ENCODE results near the gene CREB5.
"Not testable (repeated sequence)": the region's sequence is repeated elsewhere in the genome, so short reads cannot be mapped to it uniquely, and the experiment has no call there.

Gene CREB5

GRCh38 chr7:28807396-28807994, 395.2 kb downstream of the CREB5 start:
- Mint-ChIP-seq H3K4me1 (no peaks in the 10 kb centered on the region), H3K27ac (ENCODE audit: low read depth) (no peak overlapping the region)
- DNase-seq (ENCODE audit: low spot score in 2 of 2), result no peak

GRCh38 chr7:28808796-28809533, 396.6 kb downstream of the CREB5 start:
- H3K27me3 Mint-ChIP-seq, result peaks cover 18% of the 10 kb centered on the region
- no peak overlapping the region for H3K27ac Mint-ChIP-seq (ENCODE audit: low read depth)
- peaks cover 2% of the 10 kb centered on the region for H3K36me3 Mint-ChIP-seq (ENCODE audit: insufficient read depth)
- ATAC-seq (replicated peaks; ENCODE audit: extremely low read depth, poor library complexity, severe bottlenecking) (no peak), DNase-seq (ENCODE audit: low spot score in 2 of 2) (no peak)
- no peak overlapping the region for H3K4me3 Mint-ChIP-seq
- peaks cover 5% of the 10 kb centered on the region for H3K9me3 Mint-ChIP-seq
- no peaks in the 10 kb centered on the region for H3K4me1 Mint-ChIP-seq

More at GRCh38 chr7:28807396-28807994, 395.2 kb downstream of the CREB5 start:
- Mint-ChIP-seq H3K4me3 (no peak overlapping the region), H3K36me3 (ENCODE audit: insufficient read depth) (peaks cover 2% of the 10 kb centered on the region), H3K9me3 (peaks cover 5% of the 10 kb centered on the region), H3K27me3 (peaks cover 21% of the 10 kb centered on the region)
- ATAC-seq (replicated peaks; ENCODE audit: extremely low read depth, poor library complexity, severe bottlenecking), result no peak

GRCh38 chr7:28811008-28811407, 398.7 kb downstream of the CREB5 start:
- H3K4me1 Mint-ChIP-seq, result no peaks in the 10 kb centered on the region
- ATAC-seq (replicated peaks; ENCODE audit: extremely low read depth, poor library complexity, severe bottlenecking), result no peak
- H3K4me3 Mint-ChIP-seq, result no peak overlapping the region
- no peak overlapping the region for H3K27ac Mint-ChIP-seq (ENCODE audit: low read depth)
- H3K36me3 Mint-ChIP-seq (ENCODE audit: insufficient read depth), result peaks cover 2% of the 10 kb centered on the region
- no peak for DNase-seq (ENCODE audit: low spot score in 2 of 2)
- no peaks in the 10 kb centered on the region for H3K9me3 Mint-ChIP-seq
- H3K27me3 Mint-ChIP-seq, result peaks cover 8% of the 10 kb centered on the region

GRCh38 chr7:28811701-28812430, 399.5 kb downstream of the CREB5 start:
- ATAC-seq (replicated peaks; ENCODE audit: extremely low read depth, poor library complexity, severe bottlenecking) (no peak), DNase-seq (ENCODE audit: low spot score in 2 of 2) (no peak)
- no peak overlapping the region for H3K27ac Mint-ChIP-seq (ENCODE audit: low read depth)
- peaks cover 8% of the 10 kb centered on the region for H3K27me3 Mint-ChIP-seq
- peaks cover 2% of the 10 kb centered on the region for H3K36me3 Mint-ChIP-seq (ENCODE audit: insufficient read depth)
- H3K9me3 Mint-ChIP-seq, result no peaks in the 10 kb centered on the region
- H3K4me3 Mint-ChIP-seq, result no peak overlapping the region
- H3K4me1 Mint-ChIP-seq, result no peaks in the 10 kb centered on the region

- H3K27me3 Mint-ChIP-seq, result peaks cover under 1% of the 10 kb centered on the region
- no peak for DNase-seq (ENCODE audit: low spot score in 2 of 2)
- no peaks in the 10 kb centered on the region for H3K9me3 Mint-ChIP-seq
- peaks cover 2% of the 10 kb centered on the region for H3K36me3 Mint-ChIP-seq (ENCODE audit: insufficient read depth)
- no peak for ATAC-seq (replicated peaks; ENCODE audit: extremely low read depth, poor library complexity, severe bottlenecking)
- no peak overlapping the region for H3K4me3 Mint-ChIP-seq
- H3K4me1 Mint-ChIP-seq, result no peaks in the 10 kb centered on the region
- H3K27ac Mint-ChIP-seq (ENCODE audit: low read depth), result no peak overlapping the region
These were observed 400.3 kb downstream of the CREB5 start for GRCh38 chr7:28812616-28813015.

- Mint-ChIP-seq H3K4me1 (no peaks in the 10 kb centered on the region), H3K4me3 (no peak overlapping the region), H3K27me3 (no peaks in the 10 kb centered on the region), H3K27ac (ENCODE audit: low read depth) (no peak overlapping the region), H3K36me3 (ENCODE audit: insufficient read depth) (peaks cover 2% of the 10 kb centered on the region), H3K9me3 (no peaks in the 10 kb centered on the region)
- DNase-seq (ENCODE audit: low spot score in 2 of 2), result no peak
- ATAC-seq (replicated peaks; ENCODE audit: extremely low read depth, poor library complexity, severe bottlenecking), result no peak
These were observed 401.1 kb downstream of the CREB5 start for GRCh38 chr7:28813243-28813962.

- ATAC-seq (replicated peaks; ENCODE audit: extremely low read depth, poor library complexity, severe bottlenecking) (no peak), DNase-seq (ENCODE audit: low spot score in 2 of 2) (no peak)
- Mint-ChIP-seq H3K36me3 (ENCODE audit: insufficient read depth) (no peaks in the 10 kb centered on the region), H3K27me3 (no peaks in the 10 kb centered on the region), H3K9me3 (no peaks in the 10 kb centered on the region), H3K4me1 (no peaks in the 10 kb centered on the region), H3K4me3 (no peak overlapping the region), H3K27ac (ENCODE audit: low read depth) (no peak overlapping the region)
These were observed 403.1 kb downstream of the CREB5 start for GRCh38 chr7:28815369-28815927.

- Mint-ChIP-seq H3K36me3 (ENCODE audit: insufficient read depth) (no peaks in the 10 kb centered on the region), H3K4me3 (no peak overlapping the region), H3K27ac (ENCODE audit: low read depth) (no peak overlapping the region), H3K27me3 (no peaks in the 10 kb centered on the region), H3K9me3 (no peaks in the 10 kb centered on the region), H3K4me1 (no peaks in the 10 kb centered on the region)
- DNase-seq (ENCODE audit: low spot score in 2 of 2) (no peak), ATAC-seq (replicated peaks; ENCODE audit: extremely low read depth, poor library complexity, severe bottlenecking) (no peak)
These were observed 403.6 kb downstream of the CREB5 start for GRCh38 chr7:28815928-28816373.

GRCh38 chr7:28818996-28819395, 406.7 kb downstream of the CREB5 start:
- no peak overlapping the region for H3K27ac Mint-ChIP-seq (ENCODE audit: low read depth)

GRCh38 chr7:28823582-28823981, 411.3 kb downstream of the CREB5 start:
- H3K36me3 Mint-ChIP-seq (ENCODE audit: insufficient read depth), result no peaks in the 10 kb centered on the region
- ATAC-seq (replicated peaks; ENCODE audit: extremely low read depth, poor library complexity, severe bottlenecking) (no peak), DNase-seq (ENCODE audit: low spot score in 2 of 2) (no peak)
- H3K27ac Mint-ChIP-seq (ENCODE audit: low read depth), result no peak overlapping the region
- H3K4me1 Mint-ChIP-seq, result no peaks in the 10 kb centered on the region
- H3K9me3 Mint-ChIP-seq, result no peaks in the 10 kb centered on the region
- H3K27me3 Mint-ChIP-seq, result peaks cover 47% of the 10 kb centered on the region
- H3K4me3 Mint-ChIP-seq, result no peak overlapping the region

More at GRCh38 chr7:28818996-28819395, 406.7 kb downstream of the CREB5 start:
- H3K36me3 Mint-ChIP-seq (ENCODE audit: insufficient read depth), result no peaks in the 10 kb centered on the region
- H3K4me3 Mint-ChIP-seq, result no peak overlapping the region
- DNase-seq (ENCODE audit: low spot score in 2 of 2) (no peak), ATAC-seq (replicated peaks; ENCODE audit: extremely low read depth, poor library complexity, severe bottlenecking) (no peak)
- H3K9me3 Mint-ChIP-seq, result no peaks in the 10 kb centered on the region
- H3K27me3 Mint-ChIP-seq, result peaks cover 18% of the 10 kb centered on the region
- H3K4me1 Mint-ChIP-seq, result no peaks in the 10 kb centered on the region

GRCh38 chr7:28825817-28826448, 413.6 kb downstream of the CREB5 start:
- not testable (repeated sequence) for H3K27ac Mint-ChIP-seq (ENCODE audit: low read depth); DNase-seq (ENCODE audit: low spot score in 2 of 2); H3K4me3 Mint-ChIP-seq; H3K4me1 Mint-ChIP-seq; H3K36me3 Mint-ChIP-seq (ENCODE audit: insufficient read depth); ATAC-seq (replicated peaks; ENCODE audit: extremely low read depth, poor library complexity, severe bottlenecking); H3K9me3 Mint-ChIP-seq
- H3K27me3 Mint-ChIP-seq, result peaks cover 59% of the 10 kb centered on the region

- no peaks in the 10 kb centered on the region for H3K9me3 Mint-ChIP-seq
- no peak for ATAC-seq (replicated peaks; ENCODE audit: extremely low read depth, poor library complexity, severe bottlenecking)
- no peaks in the 10 kb centered on the region for H3K4me1 Mint-ChIP-seq
- H3K27me3 Mint-ChIP-seq, result peaks cover 36% of the 10 kb centered on the region
- no peak overlapping the region for H3K4me3 Mint-ChIP-seq
- no peak overlapping the region for H3K27ac Mint-ChIP-seq (ENCODE audit: low read depth)
- DNase-seq (ENCODE audit: low spot score in 2 of 2), result no peak
- no peaks in the 10 kb centered on the region for H3K36me3 Mint-ChIP-seq (ENCODE audit: insufficient read depth)
These were observed 418.5 kb downstream of the CREB5 start for GRCh38 chr7:28830846-28831245.

All from central memory CD8-positive, alpha-beta T cell (primary cell).